Endothelial cell (in vitro differentiated cells): ENCODE results near the gene DYNLT1. TPM values are rescaled to one million over a fixed set of nuclear protein-coding genes. Genes with fewer than 3 reads are reported as not detected.

Experiments used
- DNase-seq: peaks from one replicate; pipeline ENCODE4 v3.0.0; 2021; ENCODE audit warnings: low spot score
- H3K27ac Mint-ChIP-seq: one replicate; pipeline ENCODE4 v1.8.0; 2021; ENCODE audit warnings: mixed read lengths, inconsistent platforms; ENCODE audit not compliant: unreplicated experiment
- H3K27me3 Mint-ChIP-seq: one replicate; pipeline ENCODE4 v1.8.0; 2021; ENCODE audit warnings: mild to moderate bottlenecking, moderate library complexity, mixed read lengths, inconsistent platforms; ENCODE audit not compliant: unreplicated experiment
- H3K36me3 Mint-ChIP-seq: one replicate; pipeline ENCODE4 v1.8.0; 2021; ENCODE audit warnings: mild to moderate bottlenecking, low read depth, mixed read lengths, inconsistent platforms; ENCODE audit not compliant: unreplicated experiment
- H3K4me1 Mint-ChIP-seq: one replicate; pipeline ENCODE4 v1.8.0; 2021; ENCODE audit warnings: mild to moderate bottlenecking, mixed read lengths, inconsistent platforms; ENCODE audit not compliant: unreplicated experiment
- H3K4me3 Mint-ChIP-seq: one replicate; pipeline ENCODE4 v1.8.0; 2021; ENCODE audit warnings: mild to moderate bottlenecking, mixed read lengths, inconsistent platforms; ENCODE audit not compliant: unreplicated experiment
- H3K9me3 Mint-ChIP-seq: one replicate; pipeline ENCODE4 v1.8.0; 2021; ENCODE audit warnings: mixed read lengths, inconsistent platforms; ENCODE audit not compliant: unreplicated experiment
- total RNA-seq: library from RNA; stranded (reverse); fragmentation: NEBNext Ultra II Directional; extraction: Animal tissue kit (Norgen Biotek cat#: 25700); gene quantifications from one replicate; pipeline ENCODE4 v1.2.1, GENCODE V29; 2021; ENCODE audit not compliant: unreplicated experiment
- TF ChIP-seq, protein P1 (sequence below): fragments of 200-600 bp; sonication (generic); IDR thresholded peaks from one replicate; pipeline ENCODE4 v1.5.0; 2021; ENCODE audit warnings: antibody characterized with exemption; ENCODE audit not compliant: unreplicated experiment

Gene DYNLT1
- total RNA-seq, 1 donor from 2014 or later = 115 TPM

DNA sequence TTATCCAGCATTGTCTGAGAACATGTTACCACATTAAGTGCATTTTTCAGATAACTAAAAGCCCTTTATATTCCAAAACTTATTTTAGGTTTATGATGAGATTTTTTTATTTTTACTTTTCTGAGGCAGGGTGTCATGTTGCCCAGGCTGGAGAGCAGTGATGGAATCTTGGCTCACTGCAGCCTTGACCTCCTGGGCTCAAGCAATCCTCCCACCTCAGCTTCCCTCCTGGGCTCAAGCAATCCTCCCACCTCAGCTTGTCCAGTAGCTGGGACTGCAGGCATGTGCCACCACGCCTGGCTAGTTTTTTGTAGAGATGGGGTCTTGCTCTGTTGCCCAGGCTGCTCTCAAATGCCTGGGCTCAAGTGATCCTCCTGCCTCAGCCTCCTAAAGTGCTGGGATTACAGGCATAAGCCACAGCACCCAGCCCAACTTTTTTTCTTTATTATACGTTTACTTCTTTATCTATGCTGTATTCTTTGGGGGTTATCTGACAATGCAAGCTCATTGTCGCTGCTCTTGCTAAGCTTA is 6.2 kb downstream of the DYNLT1 start:
- Mint-ChIP-seq H3K4me1 (peaks cover 7% of the 10 kb centered on the region), H3K9me3 (no peaks in the 10 kb centered on the region), H3K27me3 (no peaks in the 10 kb centered on the region), H3K36me3 (peaks cover 23% of the 10 kb centered on the region), H3K4me3 (no peak overlapping the region), H3K27ac (no peak overlapping the region)
- DNase-seq = no peak
- TF ChIP-seq, protein P1, sequence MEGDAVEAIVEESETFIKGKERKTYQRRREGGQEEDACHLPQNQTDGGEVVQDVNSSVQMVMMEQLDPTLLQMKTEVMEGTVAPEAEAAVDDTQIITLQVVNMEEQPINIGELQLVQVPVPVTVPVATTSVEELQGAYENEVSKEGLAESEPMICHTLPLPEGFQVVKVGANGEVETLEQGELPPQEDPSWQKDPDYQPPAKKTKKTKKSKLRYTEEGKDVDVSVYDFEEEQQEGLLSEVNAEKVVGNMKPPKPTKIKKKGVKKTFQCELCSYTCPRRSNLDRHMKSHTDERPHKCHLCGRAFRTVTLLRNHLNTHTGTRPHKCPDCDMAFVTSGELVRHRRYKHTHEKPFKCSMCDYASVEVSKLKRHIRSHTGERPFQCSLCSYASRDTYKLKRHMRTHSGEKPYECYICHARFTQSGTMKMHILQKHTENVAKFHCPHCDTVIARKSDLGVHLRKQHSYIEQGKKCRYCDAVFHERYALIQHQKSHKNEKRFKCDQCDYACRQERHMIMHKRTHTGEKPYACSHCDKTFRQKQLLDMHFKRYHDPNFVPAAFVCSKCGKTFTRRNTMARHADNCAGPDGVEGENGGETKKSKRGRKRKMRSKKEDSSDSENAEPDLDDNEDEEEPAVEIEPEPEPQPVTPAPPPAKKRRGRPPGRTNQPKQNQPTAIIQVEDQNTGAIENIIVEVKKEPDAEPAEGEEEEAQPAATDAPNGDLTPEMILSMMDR = no peak

DNA sequence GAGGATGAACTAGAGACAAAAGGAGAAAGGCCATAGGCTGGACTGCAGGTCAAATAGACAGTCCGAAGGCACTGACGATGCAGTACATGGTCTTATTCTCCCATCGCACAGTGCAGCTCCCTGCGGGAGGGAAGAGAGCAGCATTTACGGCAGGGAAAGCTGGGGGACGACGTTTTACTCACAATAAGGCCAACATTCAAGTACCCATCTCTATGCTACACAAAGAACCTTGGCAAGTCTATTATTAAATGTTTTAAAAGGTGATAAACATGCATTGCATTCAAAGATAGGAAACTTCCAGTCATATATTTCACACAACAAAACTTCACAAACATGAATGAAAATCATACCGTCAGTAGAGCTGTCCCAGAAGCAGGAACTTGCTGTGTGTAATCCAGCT is 7.8 kb downstream of the DYNLT1 start:
- Mint-ChIP-seq H3K36me3 (peaks cover 28% of the 10 kb centered on the region), H3K27ac (peak overlapping the region; percentile 67), H3K4me3 (no peak overlapping the region), H3K4me1 (no peaks in the 10 kb centered on the region), H3K9me3 (no peaks in the 10 kb centered on the region), H3K27me3 (no peaks in the 10 kb centered on the region)
- TF ChIP-seq, protein P1 = no peak
- DNase-seq = no peak

DNA sequence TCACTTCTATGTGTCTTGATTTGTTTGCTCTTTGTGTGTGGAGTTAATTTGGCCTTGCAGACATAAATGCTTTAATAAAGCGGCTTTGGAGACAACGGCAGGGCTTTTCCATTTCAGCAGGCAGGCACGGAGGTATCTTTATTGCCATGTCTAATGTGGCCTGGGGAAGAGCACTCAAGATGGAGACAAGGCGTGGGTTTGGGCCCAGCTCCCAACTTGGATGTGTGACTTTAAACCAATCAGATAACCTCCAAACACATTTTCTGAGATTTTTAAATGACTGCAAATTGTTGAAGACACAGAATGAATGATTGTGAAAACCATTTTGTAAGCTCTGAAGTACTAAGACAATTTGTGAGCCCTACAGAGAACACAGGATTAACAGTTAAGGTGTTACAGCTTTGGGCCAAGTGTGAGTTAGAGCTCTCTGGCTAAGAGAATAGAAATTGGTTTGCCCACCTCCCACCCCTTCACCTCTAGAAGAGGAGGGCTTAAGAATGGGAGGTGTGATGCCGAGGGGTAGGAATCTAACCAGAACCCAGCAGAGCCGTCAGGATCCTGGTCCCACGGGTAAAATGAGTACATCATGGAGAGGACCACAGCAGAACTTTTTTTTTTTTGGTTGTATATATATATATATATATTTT is 9.0 kb downstream of the DYNLT1 start:
- no peak for DNase-seq
- peaks cover 33% of the 10 kb centered on the region for H3K36me3 Mint-ChIP-seq
- H3K9me3 Mint-ChIP-seq = no peaks in the 10 kb centered on the region
- no peak overlapping the region for H3K27ac Mint-ChIP-seq
- no peaks in the 10 kb centered on the region for H3K27me3 Mint-ChIP-seq
- H3K4me1 Mint-ChIP-seq = peaks cover 3% of the 10 kb centered on the region
- no peak overlapping the region for H3K4me3 Mint-ChIP-seq
- TF ChIP-seq, protein P1 = no peak

DNA sequence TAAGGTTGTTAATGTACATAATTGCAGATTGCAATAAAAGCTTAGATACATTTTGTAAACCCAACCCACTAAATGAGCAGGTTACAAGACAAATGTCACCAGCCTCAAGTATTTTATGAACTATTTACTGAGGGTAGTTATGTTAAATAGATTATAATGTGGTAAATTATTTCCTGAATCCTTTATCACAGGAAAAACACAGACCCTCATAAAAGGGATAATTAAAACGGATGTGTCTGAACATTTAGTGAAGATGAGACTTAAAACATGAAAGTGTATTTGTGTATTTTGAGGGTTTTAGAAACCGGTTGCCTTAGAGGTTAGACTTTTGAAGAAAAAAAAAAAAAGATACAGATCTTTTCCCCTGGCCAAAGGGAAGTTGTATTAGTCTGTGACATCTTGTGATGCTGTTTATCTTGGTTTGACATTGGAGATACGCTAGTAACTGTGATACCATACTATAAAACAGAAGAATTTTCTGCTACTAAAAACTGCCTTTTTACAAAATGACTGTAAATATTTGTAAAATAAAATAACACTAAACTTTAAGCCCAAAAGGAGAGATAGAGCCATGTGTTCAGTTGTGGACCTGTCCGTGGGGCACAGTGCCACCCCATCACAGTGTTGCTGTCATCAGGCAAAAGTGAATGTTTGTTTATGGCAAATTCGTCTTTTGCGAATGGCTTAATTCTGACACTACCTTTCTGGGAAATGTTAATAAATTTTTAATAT is 9.7 kb downstream of the DYNLT1 start:
- H3K4me3 Mint-ChIP-seq = no peak overlapping the region
- peaks cover 33% of the 10 kb centered on the region for H3K36me3 Mint-ChIP-seq
- H3K9me3 Mint-ChIP-seq = no peaks in the 10 kb centered on the region

More for the DNA sequence above, 9.7 kb downstream of the DYNLT1 start:
- TF ChIP-seq, protein P1 = no peak
- H3K27ac Mint-ChIP-seq = no peak overlapping the region
- peaks cover 3% of the 10 kb centered on the region for H3K4me1 Mint-ChIP-seq
- no peaks in the 10 kb centered on the region for H3K27me3 Mint-ChIP-seq
- no peak for DNase-seq
